ENCODE data around the gene GRHPR.

GRCh38 chr9:37447111-37447510 is 24.6 kb downstream of the GRHPR start:
- TF ChIP-seq POLR2AphosphoS5 (IDR thresholded peaks at IDR 0.05; ENCODE audit: low read depth, low read length) = no peak
- no peak for TF ChIP-seq POLR2A (IDR thresholded peaks at IDR 0.05; ENCODE audit: low read depth, low read length)
- no peak for TF ChIP-seq TAF1 (IDR thresholded peaks at IDR 0.05; ENCODE audit: low read depth, low read length)

Measured in GM12891 (cell line).